ENCODE results near the gene SGIP1. TPM values are rescaled to one million over a fixed set of nuclear protein-coding genes. Genes with fewer than 3 reads are reported as not detected.
A peak's percentile ranks its signal among the peaks of the same experiment; 100 is the strongest.

The SGIP1 gene
- total RNA-seq, 1 donor from 2014 or later: 123 TPM

DNA sequence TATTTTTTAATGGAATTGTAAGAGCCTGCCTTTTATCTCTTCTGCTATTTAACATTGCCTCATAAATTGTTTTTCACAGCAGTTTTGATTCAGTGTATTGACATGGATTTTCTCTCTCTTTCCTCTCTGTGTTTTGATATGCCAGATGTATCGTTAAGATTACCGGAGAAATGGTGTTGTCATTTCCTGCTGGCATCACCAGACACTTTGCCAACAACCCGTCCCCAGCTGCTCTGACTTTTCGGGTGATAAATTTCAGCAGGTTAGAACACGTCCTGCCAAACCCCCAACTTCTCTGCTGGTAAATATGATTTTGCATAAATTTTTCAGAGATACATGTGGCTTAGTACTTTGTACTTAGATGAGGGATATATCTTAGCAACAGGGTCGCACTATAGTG, 195.2 kb downstream of the SGIP1 start:
- H3K4me1 Mint-ChIP-seq (ENCODE audit: unreplicated experiment): peaks cover 41% of the 10 kb centered on the region
- H3K4me3 Mint-ChIP-seq (ENCODE audit: unreplicated experiment): no peak overlapping the region
- TF ChIP-seq CTCF (IDR thresholded peaks at IDR 0.05): no peak
- DNase-seq (ENCODE audit: extremely low spot score, unreplicated experiment): no peak
- H3K36me3 Mint-ChIP-seq (ENCODE audit: unreplicated experiment): peaks cover 28% of the 10 kb centered on the region
- H3K27ac Mint-ChIP-seq (ENCODE audit: unreplicated experiment): peak overlapping the region; percentile 0
- no peaks in the 10 kb centered on the region for H3K27me3 Mint-ChIP-seq (ENCODE audit: unreplicated experiment)
- H3K9me3 Mint-ChIP-seq (ENCODE audit: unreplicated experiment): no peaks in the 10 kb centered on the region

GRCh38 chr1:66729523-66729922, 195.6 kb downstream of the SGIP1 start:
- Mint-ChIP-seq H3K4me1 (ENCODE audit: unreplicated experiment) (peaks cover 38% of the 10 kb centered on the region), H3K9me3 (ENCODE audit: unreplicated experiment) (no peaks in the 10 kb centered on the region), H3K27ac (ENCODE audit: unreplicated experiment) (no peak overlapping the region), H3K36me3 (ENCODE audit: unreplicated experiment) (peaks cover 28% of the 10 kb centered on the region), H3K4me3 (ENCODE audit: unreplicated experiment) (no peak overlapping the region), H3K27me3 (ENCODE audit: unreplicated experiment) (no peaks in the 10 kb centered on the region)
- no peak for DNase-seq (ENCODE audit: extremely low spot score, unreplicated experiment)
- TF ChIP-seq CTCF (IDR thresholded peaks at IDR 0.05): no peak

GRCh38 chr1:66730462-66730861, 196.5 kb downstream of the SGIP1 start:
- DNase-seq (ENCODE audit: extremely low spot score, unreplicated experiment): no peak
- H3K4me1 Mint-ChIP-seq (ENCODE audit: unreplicated experiment): peaks cover 29% of the 10 kb centered on the region
- H3K36me3 Mint-ChIP-seq (ENCODE audit: unreplicated experiment): peaks cover 28% of the 10 kb centered on the region
- H3K4me3 Mint-ChIP-seq (ENCODE audit: unreplicated experiment): no peak overlapping the region
- H3K27ac Mint-ChIP-seq (ENCODE audit: unreplicated experiment): no peak overlapping the region
- no peak for TF ChIP-seq CTCF (IDR thresholded peaks at IDR 0.05)
- H3K27me3 Mint-ChIP-seq (ENCODE audit: unreplicated experiment): no peaks in the 10 kb centered on the region
- H3K9me3 Mint-ChIP-seq (ENCODE audit: unreplicated experiment): no peaks in the 10 kb centered on the region

DNA sequence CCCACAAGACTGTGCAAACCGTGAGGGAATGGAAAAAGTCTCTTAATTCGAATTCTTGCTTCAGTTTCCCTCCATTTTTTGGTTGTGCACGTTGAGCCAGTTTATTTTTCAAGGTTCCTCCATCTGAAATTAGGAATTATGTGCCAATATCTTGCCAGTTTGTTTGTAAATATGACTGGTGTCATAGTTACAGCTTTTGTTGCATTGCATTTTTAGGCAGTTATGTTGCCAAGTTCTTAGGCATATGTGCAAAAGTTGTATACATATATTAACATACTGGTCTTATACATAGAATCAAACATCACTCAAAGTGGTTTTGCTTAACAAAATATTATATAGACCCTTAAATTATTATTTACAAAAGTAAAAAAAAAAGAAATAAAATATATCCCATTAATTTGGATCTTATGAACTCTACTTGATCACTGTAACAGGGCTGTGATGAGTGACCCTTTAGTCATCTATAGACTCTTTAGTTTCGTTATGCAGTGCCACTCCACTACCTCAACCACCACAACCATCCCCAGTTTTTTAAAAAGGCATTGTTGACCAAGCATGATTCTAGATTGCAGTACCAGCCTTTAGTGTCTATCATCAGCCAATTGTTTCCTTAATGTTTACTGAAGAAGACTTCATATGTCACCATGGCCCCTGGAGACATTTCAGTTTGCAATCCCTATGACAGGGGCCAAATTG, 197.4 kb downstream of the SGIP1 start:
- Mint-ChIP-seq H3K36me3 (ENCODE audit: unreplicated experiment) (peaks cover 26% of the 10 kb centered on the region), H3K27me3 (ENCODE audit: unreplicated experiment) (no peaks in the 10 kb centered on the region), H3K4me1 (ENCODE audit: unreplicated experiment) (peaks cover 20% of the 10 kb centered on the region), H3K9me3 (ENCODE audit: unreplicated experiment) (no peaks in the 10 kb centered on the region), H3K4me3 (ENCODE audit: unreplicated experiment) (no peak overlapping the region), H3K27ac (ENCODE audit: unreplicated experiment) (no peak overlapping the region)
- TF ChIP-seq CTCF (IDR thresholded peaks at IDR 0.05): no peak
- DNase-seq (ENCODE audit: extremely low spot score, unreplicated experiment): no peak

- Mint-ChIP-seq H3K4me3 (ENCODE audit: unreplicated experiment) (no peak overlapping the region), H3K27ac (ENCODE audit: unreplicated experiment) (peak overlapping the region; percentile 41), H3K9me3 (ENCODE audit: unreplicated experiment) (no peaks in the 10 kb centered on the region), H3K27me3 (ENCODE audit: unreplicated experiment) (no peaks in the 10 kb centered on the region), H3K4me1 (ENCODE audit: unreplicated experiment) (peaks cover 17% of the 10 kb centered on the region), H3K36me3 (ENCODE audit: unreplicated experiment) (peaks cover 20% of the 10 kb centered on the region)
- no peak for DNase-seq (ENCODE audit: extremely low spot score, unreplicated experiment)
- TF ChIP-seq CTCF (IDR thresholded peaks at IDR 0.05): no peak
Measured at GRCh38 chr1:66732407-66733166, 198.6 kb downstream of the SGIP1 start.

Measured in osteocyte (in vitro differentiated cells).